NCI-H2227 (cell line): ENCODE results near the gene SEC14L5.

ENCODE experiments used
- DNase-seq: peaks from one replicate; lab custom pipeline; 2025; ENCODE audit not compliant: unreplicated experiment; lab: John Stamatoyannopoulos, UW

The SEC14L5 gene

GRCh38 chr16:4982056-4982867, 24.1 kb downstream of the SEC14L5 start:
- no peak for DNase-seq

- DNase-seq, result no peak
These were observed 26.3 kb downstream of the SEC14L5 start for GRCh38 chr16:4984174-4984990.

- DNase-seq, result no peak
These were observed 29.1 kb downstream of the SEC14L5 start for GRCh38 chr16:4987250-4987579.

GRCh38 chr16:4987580-4988374, 29.6 kb downstream of the SEC14L5 start:
- DNase-seq, result peak; percentile 46

- DNase-seq, result no peak
These were observed 30.5 kb downstream of the SEC14L5 start for GRCh38 chr16:4988647-4989046.

GRCh38 chr16:4989391-4990006, 31.4 kb downstream of the SEC14L5 start:
- DNase-seq, result no peak

GRCh38 chr16:4990415-4990814, 32.3 kb downstream of the SEC14L5 start:
- DNase-seq, result no peak

- DNase-seq, result no peak
These were observed 33.6 kb downstream of the SEC14L5 start for GRCh38 chr16:4991754-4992153.

GRCh38 chr16:4994719-4995434, 36.7 kb downstream of the SEC14L5 start:
- no peak for DNase-seq

GRCh38 chr16:5000573-5001001, 42.5 kb downstream of the SEC14L5 start:
- DNase-seq, result no peak

- DNase-seq, result no peak
These were observed 43.4 kb downstream of the SEC14L5 start for GRCh38 chr16:5001571-5001970.

GRCh38 chr16:5001986-5002385, 43.9 kb downstream of the SEC14L5 start:
- DNase-seq, result no peak

- DNase-seq, result peak; percentile 64
These were observed 44.6 kb downstream of the SEC14L5 start for GRCh38 chr16:5002699-5003143.

GRCh38 chr16:5003211-5003610, 45.1 kb downstream of the SEC14L5 start:
- no peak for DNase-seq

GRCh38 chr16:5003828-5004227, 45.7 kb downstream of the SEC14L5 start:
- no peak for DNase-seq

GRCh38 chr16:5004311-5004710, 46.2 kb downstream of the SEC14L5 start:
- no peak for DNase-seq

- DNase-seq, result no peak
These were observed 47.8 kb downstream of the SEC14L5 start for GRCh38 chr16:5005916-5006315.

GRCh38 chr16:5006348-5007193, 48.4 kb downstream of the SEC14L5 start:
- no peak for DNase-seq

- DNase-seq, result no peak
These were observed 49.1 kb downstream of the SEC14L5 start for GRCh38 chr16:5007256-5007655.
